ENCODE data around the gene PRKN. TPM values are rescaled to one million over a fixed set of nuclear protein-coding genes. Genes with fewer than 3 reads are reported as not detected.
"Not testable (repeated sequence)": the region's sequence is repeated elsewhere in the genome, so short reads cannot be mapped to it uniquely, and the experiment has no call there.

Gene PRKN
- total RNA-seq, 1 donor from 2014 or later, result 4.9 TPM

- no peak overlapping the region for H3K4me3 ChIP-seq
- TF ChIP-seq POLR2AphosphoS5 (IDR thresholded peaks at IDR 0.05; ENCODE audit: insufficient read depth in 1 of 2, low read depth in 1 of 2) (no peak), POLR2A (IDR thresholded peaks at IDR 0.05) (no peak)
- DNase-seq (ENCODE audit: extremely low spot score in 2 of 2), result no peak
- no peak overlapping the region for H3K27ac ChIP-seq
- no peaks in the 10 kb centered on the region for H3K9me3 ChIP-seq
- H3K36me3 ChIP-seq, result no peaks in the 10 kb centered on the region
- no peaks in the 10 kb centered on the region for H3K4me1 ChIP-seq
- intact Hi-C loops (cut with DNase I), result no loop called here
- H3K27me3 ChIP-seq, result no peaks in the 10 kb centered on the region
Observed at GRCh38 chr6:162679681-162680080, 47.9 kb downstream of the PRKN start.

- H3K36me3 ChIP-seq; H3K27me3 ChIP-seq; DNase-seq (ENCODE audit: extremely low spot score in 2 of 2); H3K27ac ChIP-seq; H3K4me3 ChIP-seq; H3K9me3 ChIP-seq; intact Hi-C loops (cut with DNase I); H3K4me1 ChIP-seq: not testable (repeated sequence)
Observed at GRCh38 chr6:162678896-162679295, 48.7 kb downstream of the PRKN start.

DNA sequence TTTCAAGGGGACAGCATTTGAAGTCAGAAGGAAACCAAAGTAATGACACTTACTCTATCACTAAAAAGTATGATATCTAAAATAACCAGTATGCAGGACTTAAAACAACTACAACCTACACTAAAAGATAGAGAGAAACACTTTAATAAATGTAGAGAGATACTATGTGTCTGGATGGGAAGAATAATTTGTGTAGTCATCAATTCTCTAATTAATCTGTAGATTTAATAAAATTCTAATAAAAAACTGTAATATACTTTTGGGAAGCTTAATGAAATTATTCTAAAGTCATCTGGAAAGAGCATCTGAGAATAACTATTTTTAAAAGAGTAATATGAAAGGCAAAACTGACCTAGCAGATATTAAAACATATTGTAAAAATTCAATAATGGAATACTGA is 52.1 kb downstream of the PRKN start:
- H3K4me1 ChIP-seq, result no peaks in the 10 kb centered on the region
- H3K36me3 ChIP-seq, result no peaks in the 10 kb centered on the region
- H3K27me3 ChIP-seq, result no peaks in the 10 kb centered on the region
- intact Hi-C loops (cut with DNase I), result no loop called here
- no peak overlapping the region for H3K4me3 ChIP-seq
- H3K9me3 ChIP-seq, result no peaks in the 10 kb centered on the region
- H3K27ac ChIP-seq, result no peak overlapping the region
- no peak for DNase-seq (ENCODE audit: extremely low spot score in 2 of 2)
- TF ChIP-seq POLR2A (IDR thresholded peaks at IDR 0.05) (no peak), POLR2AphosphoS5 (IDR thresholded peaks at IDR 0.05; ENCODE audit: insufficient read depth in 1 of 2, low read depth in 1 of 2) (no peak), CTCF (IDR thresholded peaks at IDR 0.05) (no peak)

GRCh38 chr6:162674452-162674851 is 53.1 kb downstream of the PRKN start:
- Histone ChIP-seq H3K36me3 (no peaks in the 10 kb centered on the region), H3K27ac (no peak overlapping the region), H3K4me3 (no peak overlapping the region), H3K27me3 (no peaks in the 10 kb centered on the region), H3K9me3 (no peaks in the 10 kb centered on the region), H3K4me1 (no peaks in the 10 kb centered on the region)
- DNase-seq (ENCODE audit: extremely low spot score in 2 of 2), result no peak
- TF ChIP-seq POLR2AphosphoS5 (IDR thresholded peaks at IDR 0.05; ENCODE audit: insufficient read depth in 1 of 2, low read depth in 1 of 2) (no peak), CTCF (IDR thresholded peaks at IDR 0.05) (no peak), POLR2A (IDR thresholded peaks at IDR 0.05) (no peak)
- intact Hi-C loops (cut with DNase I), result no loop called here

DNA sequence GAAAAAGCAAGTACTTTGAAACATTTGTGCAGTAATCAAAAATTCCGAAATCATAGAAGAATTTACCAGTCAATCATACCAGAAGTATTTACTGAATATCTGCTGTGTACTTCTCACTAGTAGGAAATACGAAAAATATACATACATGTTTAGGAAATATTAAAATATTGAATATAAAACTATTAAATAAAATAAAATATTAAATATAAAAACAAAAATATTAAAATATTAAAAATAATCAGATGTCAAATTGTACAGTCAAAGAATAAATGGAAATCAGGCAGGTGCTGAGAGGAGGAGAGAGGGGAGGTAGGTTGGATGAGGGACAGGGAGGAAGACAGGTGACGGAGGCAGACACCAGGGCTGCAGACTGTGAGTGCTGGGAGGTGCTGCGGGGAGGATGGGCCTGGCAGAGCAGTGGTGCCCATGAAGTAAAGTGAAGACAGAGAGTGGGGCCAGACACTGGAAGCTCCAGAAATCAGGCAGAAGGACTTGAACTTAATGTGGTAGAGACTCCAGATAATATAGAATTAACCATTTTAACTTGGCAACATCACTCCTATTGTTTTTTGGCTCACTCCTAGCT is 55.9 kb downstream of the PRKN start:
- no peak for TF ChIP-seq POLR2AphosphoS5 (IDR thresholded peaks at IDR 0.05; ENCODE audit: insufficient read depth in 1 of 2, low read depth in 1 of 2)
- TF ChIP-seq CTCF (IDR thresholded peaks at IDR 0.05), result no peak
- TF ChIP-seq POLR2A (IDR thresholded peaks at IDR 0.05), result no peak
- no peak for DNase-seq (ENCODE audit: extremely low spot score in 2 of 2)
- Histone ChIP-seq H3K27ac (no peak overlapping the region), H3K36me3 (no peaks in the 10 kb centered on the region), H3K4me1 (no peaks in the 10 kb centered on the region), H3K27me3 (no peaks in the 10 kb centered on the region), H3K9me3 (no peaks in the 10 kb centered on the region), H3K4me3 (no peak overlapping the region)
- intact Hi-C loops (cut with DNase I), result no loop called here

GRCh38 chr6:162670345-162670744 is 57.2 kb downstream of the PRKN start:
- no peaks in the 10 kb centered on the region for H3K9me3 ChIP-seq
- H3K27me3 ChIP-seq, result no peaks in the 10 kb centered on the region
- H3K36me3 ChIP-seq, result no peaks in the 10 kb centered on the region
- no peak overlapping the region for H3K4me3 ChIP-seq
- H3K4me1 ChIP-seq, result no peaks in the 10 kb centered on the region
- H3K27ac ChIP-seq, result no peak overlapping the region
- TF ChIP-seq CTCF (IDR thresholded peaks at IDR 0.05) (no peak), POLR2AphosphoS5 (IDR thresholded peaks at IDR 0.05; ENCODE audit: insufficient read depth in 1 of 2, low read depth in 1 of 2) (no peak), POLR2A (IDR thresholded peaks at IDR 0.05) (no peak)
- intact Hi-C loops (cut with DNase I), result no loop called here
- no peak for DNase-seq (ENCODE audit: extremely low spot score in 2 of 2)
